Liver (tissue), 3 donors: Measurements from ENCODE around the gene SNX20.

Experiments used
- GABPA ChIP-seq, 2 donors: IDR thresholded peaks in 1 of 2; conservative IDR thresholded peaks in 1 of 2; 2 replicates each; pipeline ENCODE4 v1.6.1; 2016; ENCODE audit warnings: antibody characterized with exemption in 2 of 2, mild to moderate bottlenecking in 1 of 2, moderate library complexity in 1 of 2
- MAX ChIP-seq: IDR thresholded peaks from 2 replicates; pipeline ENCODE4 v1.6.1; 2016; ENCODE audit warnings: antibody characterized with exemption
- SP1 ChIP-seq: IDR thresholded peaks from 2 replicates; pipeline ENCODE4 v1.6.1; 2018; ENCODE audit warnings: antibody characterized with exemption, mild to moderate bottlenecking
- TF ChIP-seq, protein P1 (sequence below): IDR thresholded peaks from 2 replicates; pipeline ENCODE4 v1.6.1; 2016; ENCODE audit warnings: antibody characterized with exemption
- TF ChIP-seq, protein P2 (sequence below): fragments of 150-350 bp; IDR thresholded peaks from 2 replicates; pipeline ENCODE4 v1.5.1; 2017; ENCODE audit warnings: improper control_type of control experiment, low read depth, low read length; ENCODE audit not compliant: missing input control
- donor health status: healthy.
- donor health status: healthy.

DNA sequence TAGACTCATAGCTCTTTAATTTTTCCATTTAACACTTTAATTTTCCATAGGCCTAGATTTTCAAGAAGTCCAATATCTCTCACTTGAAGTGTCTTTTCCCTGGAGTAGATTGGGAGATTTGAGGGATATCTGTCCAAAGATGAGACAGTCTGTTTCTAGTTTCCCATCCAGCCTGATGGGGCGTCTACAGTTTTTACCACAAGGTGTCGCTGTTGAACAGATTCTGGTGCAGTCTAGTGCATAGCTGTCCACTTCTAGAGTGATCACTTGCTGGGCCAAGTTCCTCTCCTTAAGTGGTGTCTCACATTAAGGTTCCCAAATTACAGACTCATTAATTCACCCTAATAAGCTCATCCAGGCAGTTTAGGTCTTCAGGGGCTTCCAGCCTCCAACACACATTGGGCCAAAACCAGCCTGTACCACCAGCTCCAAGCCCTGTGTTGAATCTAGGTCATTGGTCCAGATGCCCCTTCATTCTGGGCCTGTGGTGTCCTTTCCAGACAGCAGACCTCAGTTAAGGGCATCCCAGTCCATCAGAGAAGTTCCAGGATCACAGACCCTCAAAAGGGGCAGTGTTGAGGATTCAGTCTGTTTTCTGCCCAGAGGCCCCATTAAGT, 9.4 kb downstream of the SNX20 start:
- TF ChIP-seq MAX (no peak), SP1 (no peak), GABPA (IDR thresholded peaks at IDR 0.05 in 1 of 2, conservative IDR thresholded peaks at IDR 0.05 in 1 of 2) (no peak)
- TF ChIP-seq, protein P1, sequence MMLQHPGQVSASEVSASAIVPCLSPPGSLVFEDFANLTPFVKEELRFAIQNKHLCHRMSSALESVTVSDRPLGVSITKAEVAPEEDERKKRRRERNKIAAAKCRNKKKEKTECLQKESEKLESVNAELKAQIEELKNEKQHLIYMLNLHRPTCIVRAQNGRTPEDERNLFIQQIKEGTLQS, result no peak
- TF ChIP-seq, protein P2, sequence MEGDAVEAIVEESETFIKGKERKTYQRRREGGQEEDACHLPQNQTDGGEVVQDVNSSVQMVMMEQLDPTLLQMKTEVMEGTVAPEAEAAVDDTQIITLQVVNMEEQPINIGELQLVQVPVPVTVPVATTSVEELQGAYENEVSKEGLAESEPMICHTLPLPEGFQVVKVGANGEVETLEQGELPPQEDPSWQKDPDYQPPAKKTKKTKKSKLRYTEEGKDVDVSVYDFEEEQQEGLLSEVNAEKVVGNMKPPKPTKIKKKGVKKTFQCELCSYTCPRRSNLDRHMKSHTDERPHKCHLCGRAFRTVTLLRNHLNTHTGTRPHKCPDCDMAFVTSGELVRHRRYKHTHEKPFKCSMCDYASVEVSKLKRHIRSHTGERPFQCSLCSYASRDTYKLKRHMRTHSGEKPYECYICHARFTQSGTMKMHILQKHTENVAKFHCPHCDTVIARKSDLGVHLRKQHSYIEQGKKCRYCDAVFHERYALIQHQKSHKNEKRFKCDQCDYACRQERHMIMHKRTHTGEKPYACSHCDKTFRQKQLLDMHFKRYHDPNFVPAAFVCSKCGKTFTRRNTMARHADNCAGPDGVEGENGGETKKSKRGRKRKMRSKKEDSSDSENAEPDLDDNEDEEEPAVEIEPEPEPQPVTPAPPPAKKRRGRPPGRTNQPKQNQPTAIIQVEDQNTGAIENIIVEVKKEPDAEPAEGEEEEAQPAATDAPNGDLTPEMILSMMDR, result peak; percentile 38
